NCI-H1694 (cell line): Measurements from ENCODE around the gene FCGR3B.
"Not testable (repeated sequence)": the region's sequence is repeated elsewhere in the genome, so short reads cannot be mapped to it uniquely, and the experiment has no call there.

Source experiments
- DNase-seq: peaks from one replicate; lab custom pipeline; 2025; lab: John Stamatoyannopoulos, UW

FCGR3B gene

GRCh38 chr1:161605762-161606540 is 25.0 kb downstream of the FCGR3B start:
- DNase-seq: not testable (repeated sequence)

- not testable (repeated sequence) for DNase-seq
Measured at GRCh38 chr1:161605024-161605423, 26.0 kb downstream of the FCGR3B start.

- not testable (repeated sequence) for DNase-seq
Measured at GRCh38 chr1:161597077-161597476, 33.9 kb downstream of the FCGR3B start.

- DNase-seq: not testable (repeated sequence)
Measured at GRCh38 chr1:161595583-161595982, 35.4 kb downstream of the FCGR3B start.

GRCh38 chr1:161595173-161595572 is 35.8 kb downstream of the FCGR3B start:
- DNase-seq: not testable (repeated sequence)

GRCh38 chr1:161594269-161594984 is 36.5 kb downstream of the FCGR3B start:
- DNase-seq: not testable (repeated sequence)

- DNase-seq: not testable (repeated sequence)
Measured at GRCh38 chr1:161593092-161593755, 37.8 kb downstream of the FCGR3B start.

- not testable (repeated sequence) for DNase-seq
Measured at GRCh38 chr1:161592586-161592985, 38.4 kb downstream of the FCGR3B start.

- not testable (repeated sequence) for DNase-seq
Measured at GRCh38 chr1:161589920-161590319, 41.1 kb downstream of the FCGR3B start.

GRCh38 chr1:161589365-161589764 is 41.6 kb downstream of the FCGR3B start:
- not testable (repeated sequence) for DNase-seq

GRCh38 chr1:161588596-161588995 is 42.4 kb downstream of the FCGR3B start:
- not testable (repeated sequence) for DNase-seq

GRCh38 chr1:161582882-161583281 is 48.1 kb downstream of the FCGR3B start:
- not testable (repeated sequence) for DNase-seq

GRCh38 chr1:161580879-161581537 is 50.0 kb downstream of the FCGR3B start:
- DNase-seq: not testable (repeated sequence)

GRCh38 chr1:161579856-161580507 is 51.0 kb downstream of the FCGR3B start:
- DNase-seq: not testable (repeated sequence)

GRCh38 chr1:161576676-161577075 is 54.3 kb downstream of the FCGR3B start:
- not testable (repeated sequence) for DNase-seq
